ENCODE results near the gene C1orf21. TPM values are rescaled to one million over a fixed set of nuclear protein-coding genes. Genes with fewer than 3 reads are reported as not detected.

Gene C1orf21
- total and polyA plus RNA-seq, 12 donors, result 20.6 to 76.7 (median 67.5) TPM

DNA sequence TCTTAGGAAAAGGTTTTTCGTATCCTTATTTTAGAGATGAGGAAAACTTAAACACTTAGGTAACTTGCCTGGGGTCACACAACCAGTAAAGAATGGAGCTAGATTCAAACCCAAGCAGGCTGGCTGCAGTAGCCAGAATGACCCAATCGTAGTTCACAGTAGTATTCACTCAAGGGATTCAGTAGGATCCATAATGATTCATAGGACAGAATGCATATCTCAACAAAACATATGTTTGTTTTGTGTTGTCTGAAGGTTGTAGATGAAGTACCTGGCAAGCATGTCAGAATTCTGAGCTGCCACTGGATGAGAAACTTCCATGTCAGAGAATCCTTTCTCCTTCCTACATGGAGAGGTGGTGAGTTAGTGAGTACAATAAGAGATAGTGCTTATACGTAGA, 155.5 kb downstream of the C1orf21 start:
- WGBS, 2 donors, result 95 to 97% methylated on average over 3 of the region's 3 CpGs
- TF ChIP-seq, protein P1, sequence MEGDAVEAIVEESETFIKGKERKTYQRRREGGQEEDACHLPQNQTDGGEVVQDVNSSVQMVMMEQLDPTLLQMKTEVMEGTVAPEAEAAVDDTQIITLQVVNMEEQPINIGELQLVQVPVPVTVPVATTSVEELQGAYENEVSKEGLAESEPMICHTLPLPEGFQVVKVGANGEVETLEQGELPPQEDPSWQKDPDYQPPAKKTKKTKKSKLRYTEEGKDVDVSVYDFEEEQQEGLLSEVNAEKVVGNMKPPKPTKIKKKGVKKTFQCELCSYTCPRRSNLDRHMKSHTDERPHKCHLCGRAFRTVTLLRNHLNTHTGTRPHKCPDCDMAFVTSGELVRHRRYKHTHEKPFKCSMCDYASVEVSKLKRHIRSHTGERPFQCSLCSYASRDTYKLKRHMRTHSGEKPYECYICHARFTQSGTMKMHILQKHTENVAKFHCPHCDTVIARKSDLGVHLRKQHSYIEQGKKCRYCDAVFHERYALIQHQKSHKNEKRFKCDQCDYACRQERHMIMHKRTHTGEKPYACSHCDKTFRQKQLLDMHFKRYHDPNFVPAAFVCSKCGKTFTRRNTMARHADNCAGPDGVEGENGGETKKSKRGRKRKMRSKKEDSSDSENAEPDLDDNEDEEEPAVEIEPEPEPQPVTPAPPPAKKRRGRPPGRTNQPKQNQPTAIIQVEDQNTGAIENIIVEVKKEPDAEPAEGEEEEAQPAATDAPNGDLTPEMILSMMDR (IDR thresholded peaks at IDR 0.05), result no peak
- H3K36me3 ChIP-seq, result peaks cover 0 to 28% (median 0%) of the 10 kb centered on the region in 9 donors
- ATAC-seq, result no peak
- peak overlapping the region in 1 of 10 donors; percentile 24 for H3K27ac ChIP-seq
- peaks cover 0 to 11% (median 6%) of the 10 kb centered on the region in 11 donors for H3K9me3 ChIP-seq
- intact Hi-C loops (cut with DNase I), result loop anchor here in 1 of 10 donors (5.0 kb wide), 1 partner anchor 40 kb away; no protein-coding TSS in a partner anchor
- H3K27me3 ChIP-seq, result no peaks in the 10 kb centered on the region
- DNase-seq, result no peak
- H3K4me1 ChIP-seq, result peaks cover 0 to 21% (median 9%) of the 10 kb centered on the region in 9 donors
- H3K4me3 ChIP-seq, result no peak overlapping the region

DNA sequence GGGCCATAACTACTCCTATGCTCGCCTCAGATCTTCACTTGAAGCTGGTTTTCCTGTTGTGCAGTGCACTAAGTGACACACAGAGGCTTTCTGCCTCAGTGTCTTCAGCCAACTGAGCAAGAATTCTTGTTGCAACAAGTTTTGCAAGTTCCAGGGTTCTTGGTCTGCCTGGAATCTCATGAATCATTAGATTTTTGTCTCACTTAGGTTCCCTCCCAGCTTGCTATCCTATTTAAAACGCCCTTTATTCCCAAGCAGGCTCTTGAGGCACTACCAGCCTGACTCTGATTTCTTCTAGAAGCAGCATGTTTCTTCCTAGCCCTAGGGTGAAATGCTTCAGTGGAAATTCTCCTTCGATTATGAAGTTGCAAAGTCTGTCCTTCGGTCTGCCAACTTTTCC, 158.8 kb downstream of the C1orf21 start:
- Histone ChIP-seq H3K4me1 (peaks cover 0 to 23% (median 12%) of the 10 kb centered on the region in 9 donors), H3K27me3 (no peaks in the 10 kb centered on the region), H3K36me3 (peaks cover 0 to 32% (median 0%) of the 10 kb centered on the region in 9 donors), H3K9me3 (no peaks in the 10 kb centered on the region), H3K4me3 (no peak overlapping the region), H3K27ac (no peak overlapping the region)
- ATAC-seq, result peak in 1 of 8 donors; percentile 48
- TF ChIP-seq, protein P1 (IDR thresholded peaks at IDR 0.05), result no peak
- whole genome bisulfite sequencing, 2 donors, result 92 to 95% methylated on average over 4 of the region's 4 CpGs
- DNase-seq, result no peak
- intact Hi-C loops (cut with DNase I), result loop anchor here in 1 of 10 donors (5.0 kb wide), 1 partner anchor 33 kb away; no protein-coding TSS in a partner anchor

DNA sequence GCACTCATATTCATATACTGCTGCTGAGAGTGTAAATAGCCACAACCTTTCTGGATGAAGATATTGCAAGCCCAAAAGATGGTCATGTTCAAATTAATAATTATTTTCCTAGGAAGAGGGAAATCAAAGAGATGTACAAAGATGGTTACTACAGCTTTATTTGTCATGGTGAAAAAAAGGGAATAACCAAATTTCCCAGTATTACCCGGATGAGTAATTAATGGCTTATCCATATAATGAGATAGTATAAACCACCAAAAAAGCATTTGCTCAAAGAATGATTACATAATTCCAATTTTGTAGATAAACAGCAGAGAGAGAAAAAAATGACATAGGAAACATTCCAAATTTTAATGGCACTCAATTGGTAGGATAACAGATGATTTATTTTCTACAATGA, 165.6 kb downstream of the C1orf21 start:
- intact Hi-C loops (cut with DNase I), result no loop called here
- H3K27me3 ChIP-seq, result no peaks in the 10 kb centered on the region
- no peaks in the 10 kb centered on the region for H3K9me3 ChIP-seq
- H3K36me3 ChIP-seq, result peaks cover 0 to 6% (median 0%) of the 10 kb centered on the region in 9 donors
- no peak overlapping the region for H3K4me3 ChIP-seq
- TF ChIP-seq, protein P1 (IDR thresholded peaks at IDR 0.05), result no peak
- no peak overlapping the region for H3K27ac ChIP-seq
- WGBS, 2 donors, result 96 to 100% methylated on average over 1 of the region's 1 CpG
- ATAC-seq (no peak), DNase-seq (no peak)
- peaks cover 7 to 42% (median 25%) of the 10 kb centered on the region in 9 donors for H3K4me1 ChIP-seq

DNA sequence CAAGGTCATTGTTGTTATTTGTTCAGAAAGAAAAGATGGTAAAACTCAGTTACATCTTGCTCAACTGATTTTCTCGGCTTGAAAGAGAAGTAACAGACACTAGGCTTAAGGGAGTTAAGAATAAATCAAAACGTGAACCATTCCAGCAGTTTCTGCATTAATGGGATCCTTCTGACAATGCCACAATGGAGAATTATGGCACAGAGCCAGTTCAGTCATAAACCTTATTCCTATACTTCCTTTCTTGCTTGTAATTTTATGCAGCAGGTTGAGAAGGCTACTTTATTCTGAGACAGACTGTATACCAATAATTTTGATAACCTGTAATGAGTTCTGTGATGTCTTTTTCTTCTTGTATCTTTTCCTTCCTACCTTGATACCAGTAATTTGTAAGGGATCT, 167.0 kb downstream of the C1orf21 start:
- TF ChIP-seq, protein P1 (IDR thresholded peaks at IDR 0.05), result no peak
- Histone ChIP-seq H3K4me3 (no peak overlapping the region), H3K36me3 (peaks cover 0 to 6% (median 0%) of the 10 kb centered on the region in 9 donors), H3K9me3 (no peaks in the 10 kb centered on the region), H3K4me1 (peaks cover 7 to 52% (median 33%) of the 10 kb centered on the region in 9 donors), H3K27me3 (no peaks in the 10 kb centered on the region), H3K27ac (peak overlapping the region in 2 of 10 donors; percentile 38 to 82)
- DNase-seq (no peak), ATAC-seq (no peak)
- 72 to 75% methylated on average over 2 of the region's 2 CpGs for WGBS, 2 donors
- intact Hi-C loops (cut with DNase I), result no loop called here

Data from heart right ventricle (tissue), 16 donors.